GM12878 (cell line): ENCODE results near the gene PGF. TPM values are rescaled to one million over a fixed set of nuclear protein-coding genes. Genes with fewer than 3 reads are reported as not detected.

Source experiments
- ATF7 ChIP-seq: fragments of 450-650 bp; IDR thresholded peaks from 2 replicates; pipeline ENCODE4 v1.6.1; 2016; ENCODE audit warnings: low read depth, mild to moderate bottlenecking
- DPF2 ChIP-seq: fragments of 450-650 bp; IDR thresholded peaks from 2 replicates; pipeline ENCODE4 v1.6.1; 2017; ENCODE audit warnings: mild to moderate bottlenecking
- ETV6 ChIP-seq, 2 experiments: fragments of 450-650 bp in 1 of 2; IDR thresholded peaks in 1 of 2; conservative IDR thresholded peaks in 1 of 2; 2 replicates each; pipeline ENCODE4 v1.6.1; 2014; ENCODE audit warnings: antibody characterized with exemption in 1 of 2, borderline replicate concordance in 1 of 2, low read depth in 1 of 2, mild to moderate bottlenecking in 1 of 2, moderate library complexity in 1 of 2
- IKZF2 ChIP-seq, 2 experiments: fragments of 450-650 bp; IDR thresholded peaks; 2 replicates each; pipeline ENCODE4 v1.6.1; 2017; ENCODE audit warnings: mild to moderate bottlenecking in 2 of 2, moderate library complexity in 2 of 2
- IRF4 ChIP-seq: IDR thresholded peaks from 2 replicates; pipeline ENCODE4 v1.6.1; 2011; ENCODE audit warnings: low read depth, low read length
- KAT2A ChIP-seq: conservative IDR thresholded peaks from 2 replicates; pipeline ENCODE4 v1.6.1; 2011; ENCODE audit warnings: low read depth, low read length; ENCODE audit not compliant: control insufficient read depth
- NR2F1 ChIP-seq: fragments of 450-650 bp; conservative IDR thresholded peaks from 2 replicates; pipeline ENCODE4 v1.6.1; 2017; ENCODE audit warnings: mild to moderate bottlenecking
- RBBP5 ChIP-seq: fragments of 200-600 bp; sonication (generic); conservative IDR thresholded peaks from 2 replicates; pipeline ENCODE4 v1.6.1; 2016
- SMARCA5 ChIP-seq: fragments of 450-650 bp; IDR thresholded peaks from 2 replicates; pipeline ENCODE4 v1.6.1; 2017; ENCODE audit warnings: mild to moderate bottlenecking
- TCF12 ChIP-seq: IDR thresholded peaks from 2 replicates; pipeline ENCODE4 v1.6.1; 2011; ENCODE audit warnings: low read depth, mild to moderate bottlenecking, low read length
- TCF3 ChIP-seq: IDR thresholded peaks from 2 replicates; pipeline ENCODE4 v1.6.1; 2012; ENCODE audit warnings: low read depth, mild to moderate bottlenecking, low read length, borderline replicate concordance; ENCODE audit not compliant: insufficient read depth
- WRNIP1 ChIP-seq: IDR thresholded peaks from 2 replicates; pipeline ENCODE4 v1.6.1; 2011; ENCODE audit warnings: low read depth, low read length, improper control_type of control experiment, borderline replicate concordance
- ZZZ3 ChIP-seq: IDR thresholded peaks from 2 replicates; pipeline ENCODE4 v1.6.1; 2011; ENCODE audit warnings: low read depth; ENCODE audit not compliant: control insufficient read depth, insufficient read length
- polyA plus RNA-seq, 11 experiments: library from polyadenylated mRNA; depleted of rRNA in 4 of 11; unstranded in 6 of 11; stranded (reverse) in 5 of 11; fragments of >200 nt; fragmentation: Nextera tagmentation in 4 of 11; fragmentation: Illumina TruSeq in 1 of 11; extraction: Ambion mirVana in 4 of 11; extraction: Trizol in 1 of 11; gene quantifications; 1 replicate in 1 of 11; 2 replicates in 10 of 11; pipeline versions ENCODE4 v1.2.1 to v1.2.3, GENCODE V29; 2011 to 2016; ENCODE audit warnings: inconsistent platforms in 2 of 11, missing spikeins in 2 of 11, low read depth in 1 of 11
- total RNA-seq, 4 experiments: library from RNA; depleted of rRNA in 3 of 4; stranded (reverse); fragments of >200 nt in 3 of 4; fragmentation: Illumina TruSeq in 1 of 4; extraction: Trizol in 1 of 4; gene quantifications; 2 replicates each; pipeline versions ENCODE4 v1.2.1 to v1.2.3, GENCODE V29; 2013 to 2021
- TF ChIP-seq, protein P1 (sequence below): fragments of 450-650 bp; formaldehyde crosslinking; IDR thresholded peaks from 2 replicates; pipeline ENCODE4 v1.5.0; 2022; ENCODE audit warnings: mild to moderate bottlenecking, missing genetic modification characterization
- TF ChIP-seq, protein P2 (sequence below): IDR thresholded peaks from 2 replicates; pipeline ENCODE4 v1.6.1; 2012; ENCODE audit warnings: low read length, inconsistent platforms
- TF ChIP-seq, protein P3 (sequence below): fragments of 450-650 bp; IDR thresholded peaks from 2 replicates; pipeline ENCODE4 v1.6.1; 2017; ENCODE audit warnings: antibody characterized with exemption, mild to moderate bottlenecking, moderate library complexity
- TF ChIP-seq, protein P4 (sequence below), 3 experiments: IDR thresholded peaks in 2 of 3; conservative IDR thresholded peaks in 1 of 3; 2 replicates each; pipeline ENCODE4 v1.5.1; 2011; ENCODE audit warnings: low read depth in 3 of 3, low read length in 3 of 3, mild to moderate bottlenecking in 3 of 3, control low read depth in 2 of 3, moderate library complexity in 2 of 3, inconsistent platforms in 1 of 3, mixed read lengths in 1 of 3; ENCODE audit not compliant: control insufficient read depth in 2 of 3, insufficient read depth in 1 of 3; ENCODE audit errors: extremely low read depth in 1 of 3
- TF ChIP-seq, protein P5 (sequence below): IDR thresholded peaks from 2 replicates; pipeline ENCODE4 v1.6.1; 2011; ENCODE audit warnings: low read depth, mild to moderate bottlenecking, low read length, moderate library complexity, borderline replicate concordance; ENCODE audit errors: extremely low read depth

Gene PGF
- total and polyA plus RNA-seq, 10 of the 15 experiments (the other 5 are each of a cell fraction or from before 2014, with no cell fraction given) = 0.11 to 5.5 (median 0.63) TPM

DNA sequence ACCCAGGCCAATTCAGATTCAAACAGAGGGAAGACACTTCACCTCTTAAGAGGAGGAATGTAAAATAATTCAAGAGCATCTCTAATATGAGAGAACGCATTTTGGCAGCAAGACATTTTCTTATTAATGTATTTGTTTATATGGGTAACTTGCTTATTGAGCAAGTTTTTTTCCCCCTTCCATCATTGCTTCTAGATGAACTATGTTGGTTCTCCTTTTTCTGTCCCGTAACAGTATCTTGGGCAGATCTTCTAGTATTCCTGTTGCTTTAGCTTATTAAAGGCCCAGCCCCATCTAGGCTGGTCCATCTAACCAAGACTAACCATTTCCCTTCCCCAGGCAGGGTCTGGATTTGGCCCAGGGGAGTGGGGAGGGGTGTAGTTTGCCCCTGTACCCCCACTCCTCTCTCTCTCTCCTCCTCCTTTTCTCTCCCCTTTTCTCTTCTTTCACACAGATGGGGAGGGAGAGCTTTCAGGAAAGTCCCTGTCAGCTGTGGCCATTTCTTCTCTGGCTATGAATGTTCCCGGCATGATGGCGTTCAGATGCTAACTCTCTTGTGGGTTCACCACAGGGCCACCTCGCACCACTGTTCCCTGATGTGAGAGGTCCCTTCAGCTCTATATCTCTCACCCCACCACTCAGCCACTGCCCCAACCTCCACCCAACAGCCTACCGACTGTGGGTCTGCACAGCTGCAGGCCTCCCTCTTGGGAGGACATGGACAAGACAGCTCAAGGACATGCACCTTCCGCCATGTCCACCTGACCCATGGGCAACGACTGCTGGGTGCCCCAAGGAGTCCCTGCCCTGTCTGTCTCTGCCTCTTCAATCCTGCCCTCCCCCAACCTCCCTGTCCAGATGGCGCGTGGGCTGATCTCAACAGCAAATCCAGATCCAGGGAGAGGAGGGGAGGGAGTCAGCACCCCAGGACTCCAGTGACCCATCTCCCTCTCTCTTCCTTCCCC lies 16.6 kb downstream of the PGF start (continued):
- TF ChIP-seq, protein P1, sequence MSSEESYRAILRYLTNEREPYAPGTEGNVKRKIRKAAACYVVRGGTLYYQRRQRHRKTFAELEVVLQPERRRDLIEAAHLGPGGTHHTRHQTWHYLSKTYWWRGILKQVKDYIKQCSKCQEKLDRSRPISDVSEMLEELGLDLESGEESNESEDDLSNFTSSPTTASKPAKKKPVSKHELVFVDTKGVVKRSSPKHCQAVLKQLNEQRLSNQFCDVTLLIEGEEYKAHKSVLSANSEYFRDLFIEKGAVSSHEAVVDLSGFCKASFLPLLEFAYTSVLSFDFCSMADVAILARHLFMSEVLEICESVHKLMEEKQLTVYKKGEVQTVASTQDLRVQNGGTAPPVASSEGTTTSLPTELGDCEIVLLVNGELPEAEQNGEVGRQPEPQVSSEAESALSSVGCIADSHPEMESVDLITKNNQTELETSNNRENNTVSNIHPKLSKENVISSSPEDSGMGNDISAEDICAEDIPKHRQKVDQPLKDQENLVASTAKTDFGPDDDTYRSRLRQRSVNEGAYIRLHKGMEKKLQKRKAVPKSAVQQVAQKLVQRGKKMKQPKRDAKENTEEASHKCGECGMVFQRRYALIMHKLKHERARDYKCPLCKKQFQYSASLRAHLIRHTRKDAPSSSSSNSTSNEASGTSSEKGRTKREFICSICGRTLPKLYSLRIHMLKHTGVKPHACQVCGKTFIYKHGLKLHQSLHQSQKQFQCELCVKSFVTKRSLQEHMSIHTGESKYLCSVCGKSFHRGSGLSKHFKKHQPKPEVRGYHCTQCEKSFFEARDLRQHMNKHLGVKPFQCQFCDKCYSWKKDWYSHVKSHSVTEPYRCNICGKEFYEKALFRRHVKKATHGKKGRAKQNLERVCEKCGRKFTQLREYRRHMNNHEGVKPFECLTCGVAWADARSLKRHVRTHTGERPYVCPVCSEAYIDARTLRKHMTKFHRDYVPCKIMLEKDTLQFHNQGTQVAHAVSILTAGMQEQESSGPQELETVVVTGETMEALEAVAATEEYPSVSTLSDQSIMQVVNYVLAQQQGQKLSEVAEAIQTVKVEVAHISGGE = no peak
- TF ChIP-seq NR2F1 (0 out of 2 replicates have a peak, but pooled peaks have one; percentile 15), ZZZ3 (no peak), TCF3 (no peak), WRNIP1 (no peak), ATF7 (no peak), KAT2A (no peak), RBBP5 (no peak), DPF2 (0 out of 2 replicates have a peak, but pooled peaks have one; percentile 25), IKZF2 (IDR thresholded peaks at IDR 0.05) (peak in 1 of 2 experiments; percentile 29; a peak in 1 of 4 replicates), SMARCA5 (no peak), IRF4 (no peak), TCF12 (no peak), ETV6 (conservative IDR thresholded peaks at IDR 0.05 in 1 of 2, IDR thresholded peaks at IDR 0.05 in 1 of 2; ENCODE audit: borderline replicate concordance in 1 of 2, low read depth in 1 of 2) (no peak)
- TF ChIP-seq, protein P2, sequence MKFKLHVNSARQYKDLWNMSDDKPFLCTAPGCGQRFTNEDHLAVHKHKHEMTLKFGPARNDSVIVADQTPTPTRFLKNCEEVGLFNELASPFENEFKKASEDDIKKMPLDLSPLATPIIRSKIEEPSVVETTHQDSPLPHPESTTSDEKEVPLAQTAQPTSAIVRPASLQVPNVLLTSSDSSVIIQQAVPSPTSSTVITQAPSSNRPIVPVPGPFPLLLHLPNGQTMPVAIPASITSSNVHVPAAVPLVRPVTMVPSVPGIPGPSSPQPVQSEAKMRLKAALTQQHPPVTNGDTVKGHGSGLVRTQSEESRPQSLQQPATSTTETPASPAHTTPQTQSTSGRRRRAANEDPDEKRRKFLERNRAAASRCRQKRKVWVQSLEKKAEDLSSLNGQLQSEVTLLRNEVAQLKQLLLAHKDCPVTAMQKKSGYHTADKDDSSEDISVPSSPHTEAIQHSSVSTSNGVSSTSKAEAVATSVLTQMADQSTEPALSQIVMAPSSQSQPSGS = no peak
- TF ChIP-seq, protein P3, sequence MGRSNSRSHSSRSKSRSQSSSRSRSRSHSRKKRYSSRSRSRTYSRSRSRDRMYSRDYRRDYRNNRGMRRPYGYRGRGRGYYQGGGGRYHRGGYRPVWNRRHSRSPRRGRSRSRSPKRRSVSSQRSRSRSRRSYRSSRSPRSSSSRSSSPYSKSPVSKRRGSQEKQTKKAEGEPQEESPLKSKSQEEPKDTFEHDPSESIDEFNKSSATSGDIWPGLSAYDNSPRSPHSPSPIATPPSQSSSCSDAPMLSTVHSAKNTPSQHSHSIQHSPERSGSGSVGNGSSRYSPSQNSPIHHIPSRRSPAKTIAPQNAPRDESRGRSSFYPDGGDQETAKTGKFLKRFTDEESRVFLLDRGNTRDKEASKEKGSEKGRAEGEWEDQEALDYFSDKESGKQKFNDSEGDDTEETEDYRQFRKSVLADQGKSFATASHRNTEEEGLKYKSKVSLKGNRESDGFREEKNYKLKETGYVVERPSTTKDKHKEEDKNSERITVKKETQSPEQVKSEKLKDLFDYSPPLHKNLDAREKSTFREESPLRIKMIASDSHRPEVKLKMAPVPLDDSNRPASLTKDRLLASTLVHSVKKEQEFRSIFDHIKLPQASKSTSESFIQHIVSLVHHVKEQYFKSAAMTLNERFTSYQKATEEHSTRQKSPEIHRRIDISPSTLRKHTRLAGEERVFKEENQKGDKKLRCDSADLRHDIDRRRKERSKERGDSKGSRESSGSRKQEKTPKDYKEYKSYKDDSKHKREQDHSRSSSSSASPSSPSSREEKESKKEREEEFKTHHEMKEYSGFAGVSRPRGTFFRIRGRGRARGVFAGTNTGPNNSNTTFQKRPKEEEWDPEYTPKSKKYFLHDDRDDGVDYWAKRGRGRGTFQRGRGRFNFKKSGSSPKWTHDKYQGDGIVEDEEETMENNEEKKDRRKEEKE = no peak
- TF ChIP-seq, protein P4, sequence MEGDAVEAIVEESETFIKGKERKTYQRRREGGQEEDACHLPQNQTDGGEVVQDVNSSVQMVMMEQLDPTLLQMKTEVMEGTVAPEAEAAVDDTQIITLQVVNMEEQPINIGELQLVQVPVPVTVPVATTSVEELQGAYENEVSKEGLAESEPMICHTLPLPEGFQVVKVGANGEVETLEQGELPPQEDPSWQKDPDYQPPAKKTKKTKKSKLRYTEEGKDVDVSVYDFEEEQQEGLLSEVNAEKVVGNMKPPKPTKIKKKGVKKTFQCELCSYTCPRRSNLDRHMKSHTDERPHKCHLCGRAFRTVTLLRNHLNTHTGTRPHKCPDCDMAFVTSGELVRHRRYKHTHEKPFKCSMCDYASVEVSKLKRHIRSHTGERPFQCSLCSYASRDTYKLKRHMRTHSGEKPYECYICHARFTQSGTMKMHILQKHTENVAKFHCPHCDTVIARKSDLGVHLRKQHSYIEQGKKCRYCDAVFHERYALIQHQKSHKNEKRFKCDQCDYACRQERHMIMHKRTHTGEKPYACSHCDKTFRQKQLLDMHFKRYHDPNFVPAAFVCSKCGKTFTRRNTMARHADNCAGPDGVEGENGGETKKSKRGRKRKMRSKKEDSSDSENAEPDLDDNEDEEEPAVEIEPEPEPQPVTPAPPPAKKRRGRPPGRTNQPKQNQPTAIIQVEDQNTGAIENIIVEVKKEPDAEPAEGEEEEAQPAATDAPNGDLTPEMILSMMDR (IDR thresholded peaks at IDR 0.05 in 2 of 3, conservative IDR thresholded peaks at IDR 0.05 in 1 of 3; ENCODE audit: control insufficient read depth in 2 of 3, extremely low read depth in 1 of 3, insufficient read depth in 1 of 3, low read depth in 3 of 3, low read length in 3 of 3) = no peak
- TF ChIP-seq, protein P5, sequence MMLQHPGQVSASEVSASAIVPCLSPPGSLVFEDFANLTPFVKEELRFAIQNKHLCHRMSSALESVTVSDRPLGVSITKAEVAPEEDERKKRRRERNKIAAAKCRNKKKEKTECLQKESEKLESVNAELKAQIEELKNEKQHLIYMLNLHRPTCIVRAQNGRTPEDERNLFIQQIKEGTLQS = no peak
